Measurements from ENCODE around the gene SLC6A8. TPM values are rescaled to one million over a fixed set of nuclear protein-coding genes. Genes with fewer than 3 reads are reported as not detected.

Gene SLC6A8
- polyA plus RNA-seq, 12 donors = 24.6 to 44.9 (median 28.9) TPM; not detected in 1

Other genes starting within 250 kb of the SLC6A8 start
- gene TREX2, start 241.9 kb upstream of the SLC6A8 start, polyA plus RNA-seq (ENCODE audit: insufficient read length in 12 of 12) = 1 to 10 TPM in 1 of 12 donors, under 1 TPM in 9, not detected in 2; 0.23 to 1.3 (median 0.40) TPM
- gene HAUS7, start 217.3 kb upstream of the SLC6A8 start, polyA plus RNA-seq (ENCODE audit: insufficient read length in 12 of 12) = 10 to 100 TPM in 11 of 12 donors, not detected in 1; 14.5 to 57.2 (median 21.0) TPM
- 100 to 1,000 TPM in 8 of 12 donors, 10 to 100 TPM in 4; 82.7 to 192 (median 118) TPM for gene BGN, start 192.9 kb upstream of the SLC6A8 start, polyA plus RNA-seq (ENCODE audit: insufficient read length in 12 of 12)
- under 1 TPM in 10 of 12 donors, not detected in 2; 0.12 to 0.89 (median 0.52) TPM for gene ATP2B3, start 170.3 kb upstream of the SLC6A8 start, polyA plus RNA-seq (ENCODE audit: insufficient read length in 12 of 12)
- gene CCNQ, start 88.8 kb upstream of the SLC6A8 start, polyA plus RNA-seq (ENCODE audit: insufficient read length in 12 of 12) = 10 to 100 TPM in 10 of 12 donors, not detected in 2; 10.7 to 15.3 (median 11.6) TPM
- gene DUSP9, start 40.7 kb upstream of the SLC6A8 start, polyA plus RNA-seq (ENCODE audit: insufficient read length in 12 of 12) = under 1 TPM in 10 of 12 donors, not detected in 2; 0.22 to 0.89 (median 0.33) TPM
- 10 to 100 TPM in 2 of 12 donors, 1 to 10 TPM in 9, not detected in 1; 1.5 to 20.9 (median 4.4) TPM for gene PNCK, start 14.1 kb upstream of the SLC6A8 start, polyA plus RNA-seq (ENCODE audit: insufficient read length in 12 of 12)
- gene BCAP31, start 36.5 kb downstream of the SLC6A8 start, polyA plus RNA-seq (ENCODE audit: insufficient read length in 12 of 12) = 10 to 100 TPM in 11 of 12 donors, not detected in 1; 66.3 to 89.7 (median 73.6) TPM
- 10 to 100 TPM in 2 of 12 donors, 1 to 10 TPM in 9, not detected in 1; 5.7 to 14.0 (median 8.6) TPM for gene ABCD1, start 36.9 kb downstream of the SLC6A8 start, polyA plus RNA-seq (ENCODE audit: insufficient read length in 12 of 12)
- gene PLXNB3, start 76.3 kb downstream of the SLC6A8 start, polyA plus RNA-seq (ENCODE audit: insufficient read length in 12 of 12) = 10 to 100 TPM in 2 of 12 donors, 1 to 10 TPM in 9, not detected in 1; 2.0 to 10.9 (median 3.1) TPM
- gene SRPK3, start 93.1 kb downstream of the SLC6A8 start, polyA plus RNA-seq (ENCODE audit: insufficient read length in 12 of 12) = 100 to 1,000 TPM in 11 of 12 donors, not detected in 1; 109 to 276 (median 201) TPM
- gene IDH3G, start 106.4 kb downstream of the SLC6A8 start, polyA plus RNA-seq (ENCODE audit: insufficient read length in 12 of 12) = 10 to 100 TPM in 11 of 12 donors, not detected in 1; 37.1 to 73.0 (median 39.8) TPM
- 100 to 1,000 TPM in 9 of 12 donors, 10 to 100 TPM in 2, not detected in 1; 94.6 to 175 (median 108) TPM for gene SSR4, start 106.7 kb downstream of the SLC6A8 start, polyA plus RNA-seq (ENCODE audit: insufficient read length in 12 of 12)
- 1 to 10 TPM in 11 of 12 donors, not detected in 1; 2.7 to 9.6 (median 2.8) TPM for gene PDZD4, start 142.6 kb downstream of the SLC6A8 start, polyA plus RNA-seq (ENCODE audit: insufficient read length in 12 of 12)
- 10 to 100 TPM in 2 of 12 donors, 1 to 10 TPM in 9, not detected in 1; 1.7 to 11.7 (median 2.8) TPM for gene L1CAM, start 198.2 kb downstream of the SLC6A8 start, polyA plus RNA-seq (ENCODE audit: insufficient read length in 12 of 12)
- gene AVPR2, start 216.7 kb downstream of the SLC6A8 start, polyA plus RNA-seq (ENCODE audit: insufficient read length in 12 of 12) = 1 to 10 TPM in 1 of 12 donors, under 1 TPM in 9, not detected in 2; 0.33 to 1.3 (median 0.63) TPM
- gene ARHGAP4, start 238.3 kb downstream of the SLC6A8 start, polyA plus RNA-seq (ENCODE audit: insufficient read length in 12 of 12) = 10 to 100 TPM in 11 of 12 donors, not detected in 1; 13.9 to 84.8 (median 18.2) TPM
- 10 to 100 TPM in 11 of 12 donors, not detected in 1; 42.6 to 72.0 (median 57.7) TPM for gene NAA10, start 247.1 kb downstream of the SLC6A8 start, polyA plus RNA-seq (ENCODE audit: insufficient read length in 12 of 12)